Lower lobe of right lung (tissue), 2 donors: Measurements from ENCODE around the gene RFX1. TPM values are rescaled to one million over a fixed set of nuclear protein-coding genes. Genes with fewer than 3 reads are reported as not detected.
A peak's percentile ranks its signal among the peaks of the same experiment; 100 is the strongest.

Source experiments
- ATAC-seq, 2 donors: fragments of 200-7000 bp; cut with Tn5 transposase; one replicate each; pipeline ENCODE4 v1.9.1; 2020 to 2022; ENCODE audit warnings: mild to moderate bottlenecking in 2 of 2, moderate library complexity in 2 of 2
- DNase-seq: peaks from one replicate; pipeline ENCODE4 v3.0.0-alpha.2; 2020
- H3K27ac ChIP-seq: fragments of 200-600 bp; one replicate; pipeline ENCODE4 v1.8.0; 2022
- H3K27me3 ChIP-seq: fragments of 200-600 bp; one replicate; pipeline ENCODE4 v1.8.0; 2022; ENCODE audit warnings: low read depth
- H3K36me3 ChIP-seq: fragments of 200-600 bp; one replicate; pipeline ENCODE4 v1.8.0; 2022; ENCODE audit warnings: mild to moderate bottlenecking
- H3K4me1 ChIP-seq: fragments of 200-600 bp; one replicate; pipeline ENCODE4 v1.8.0; 2022
- H3K4me3 ChIP-seq: fragments of 200-600 bp; one replicate; pipeline ENCODE4 v1.8.0; 2022; ENCODE audit warnings: mild to moderate bottlenecking
- H3K9me3 ChIP-seq: fragments of 200-600 bp; one replicate; pipeline ENCODE4 v1.8.0; 2022
- intact Hi-C: fragments of 100-400 bp; cut with DNase I; formaldehyde crosslinking; loops from one replicate; pipeline ENCODE4 v1.11.0; 2022
- total RNA-seq: library from RNA; stranded (reverse); fragmentation: NEBNext Ultra II Directional; extraction: Animal tissue kit (Norgen Biotek cat#: 25700); gene quantifications from one replicate; pipeline ENCODE4 v1.2.1, GENCODE V29; 2021
- TF ChIP-seq, protein P1 (sequence below): fragments of 200-600 bp; IDR thresholded peaks from one replicate; pipeline ENCODE4 v1.8.0; 2022; ENCODE audit warnings: antibody characterized with exemption, mild to moderate bottlenecking
- donor health status: DM: no; HTN: yes; CAD: no; lungs with severe emphysema.

The RFX1 gene
- total RNA-seq, 1 donor from 2014 or later: 17.8 TPM

DNA sequence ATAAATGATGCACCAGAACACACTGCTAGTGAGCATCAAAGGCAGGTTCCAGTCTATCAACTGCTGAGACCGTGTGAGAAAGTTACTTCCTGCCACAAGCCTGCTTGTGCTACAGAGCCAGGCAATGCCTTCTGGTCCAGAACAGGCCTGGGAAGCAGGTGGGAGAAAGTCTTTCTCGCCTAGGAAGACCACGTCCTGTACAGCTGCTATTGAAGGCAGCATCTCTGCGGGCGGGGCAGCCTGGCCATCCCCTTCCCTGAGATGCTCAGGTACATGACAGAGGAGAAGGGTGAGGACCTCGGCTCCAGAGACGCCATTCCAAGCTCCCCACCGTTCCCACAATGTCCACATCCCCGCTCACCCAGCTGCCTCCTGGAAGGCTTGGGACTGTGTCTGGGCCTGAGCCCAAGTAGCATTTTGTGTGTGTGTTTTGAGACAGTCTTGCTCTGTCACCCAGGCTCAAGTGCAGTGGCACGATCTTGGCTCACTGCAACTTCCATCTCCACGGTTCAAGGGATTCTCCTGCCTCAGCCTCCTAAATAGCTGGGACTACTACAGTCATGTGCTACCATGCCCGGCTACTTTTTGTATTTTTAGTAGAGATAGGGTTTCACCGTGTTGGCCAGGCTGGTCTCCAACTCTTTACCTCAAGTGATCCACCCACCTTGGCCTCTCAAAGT, 3.4 kb downstream of the RFX1 start:
- ATAC-seq: no peak
- H3K4me1 ChIP-seq: peaks cover 32% of the 10 kb centered on the region
- DNase-seq: peak; percentile 43
- H3K36me3 ChIP-seq: peaks cover 2% of the 10 kb centered on the region
- peaks cover 8% of the 10 kb centered on the region for H3K9me3 ChIP-seq
- H3K27ac ChIP-seq: peak overlapping the region; percentile 70
- H3K4me3 ChIP-seq: no peak overlapping the region
- intact Hi-C loops: no loop called here
- H3K27me3 ChIP-seq: no peaks in the 10 kb centered on the region
- TF ChIP-seq, protein P1, sequence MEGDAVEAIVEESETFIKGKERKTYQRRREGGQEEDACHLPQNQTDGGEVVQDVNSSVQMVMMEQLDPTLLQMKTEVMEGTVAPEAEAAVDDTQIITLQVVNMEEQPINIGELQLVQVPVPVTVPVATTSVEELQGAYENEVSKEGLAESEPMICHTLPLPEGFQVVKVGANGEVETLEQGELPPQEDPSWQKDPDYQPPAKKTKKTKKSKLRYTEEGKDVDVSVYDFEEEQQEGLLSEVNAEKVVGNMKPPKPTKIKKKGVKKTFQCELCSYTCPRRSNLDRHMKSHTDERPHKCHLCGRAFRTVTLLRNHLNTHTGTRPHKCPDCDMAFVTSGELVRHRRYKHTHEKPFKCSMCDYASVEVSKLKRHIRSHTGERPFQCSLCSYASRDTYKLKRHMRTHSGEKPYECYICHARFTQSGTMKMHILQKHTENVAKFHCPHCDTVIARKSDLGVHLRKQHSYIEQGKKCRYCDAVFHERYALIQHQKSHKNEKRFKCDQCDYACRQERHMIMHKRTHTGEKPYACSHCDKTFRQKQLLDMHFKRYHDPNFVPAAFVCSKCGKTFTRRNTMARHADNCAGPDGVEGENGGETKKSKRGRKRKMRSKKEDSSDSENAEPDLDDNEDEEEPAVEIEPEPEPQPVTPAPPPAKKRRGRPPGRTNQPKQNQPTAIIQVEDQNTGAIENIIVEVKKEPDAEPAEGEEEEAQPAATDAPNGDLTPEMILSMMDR: no peak

DNA sequence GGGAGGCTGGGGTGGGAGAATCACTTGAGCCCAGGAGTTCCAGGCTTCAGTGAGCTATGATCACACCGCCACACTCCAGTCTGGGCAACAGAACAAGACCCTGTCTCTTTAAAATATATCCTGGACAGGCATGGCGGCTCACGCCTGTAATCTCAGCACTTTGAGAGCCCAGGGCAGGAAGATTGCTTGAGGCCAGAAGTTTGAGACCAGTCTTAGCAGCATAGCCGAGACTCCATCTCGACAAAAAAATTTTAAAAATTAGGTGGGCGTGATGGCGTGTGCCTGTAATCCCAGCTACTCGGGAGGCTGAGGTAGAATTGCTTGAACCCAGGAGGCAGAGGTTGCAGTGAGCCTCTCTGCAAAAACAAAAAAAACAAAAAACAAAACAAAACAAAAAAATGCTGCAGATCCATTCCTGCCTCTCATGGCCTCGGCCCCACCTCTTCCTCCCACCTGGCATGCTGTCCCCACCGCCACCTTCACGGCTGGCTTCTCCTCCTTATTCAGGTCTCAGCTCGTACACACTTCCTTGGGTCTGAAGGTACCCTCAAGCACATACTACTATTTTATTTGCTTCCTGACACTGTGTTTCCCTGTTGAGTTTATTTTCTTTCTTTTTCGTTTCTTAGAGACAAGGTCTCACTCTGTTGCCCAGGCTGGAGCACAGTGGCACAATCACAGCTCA, 5.3 kb downstream of the RFX1 start:
- ATAC-seq (no peak), DNase-seq (peak; percentile 31)
- Histone ChIP-seq H3K4me1 (peaks cover 32% of the 10 kb centered on the region), H3K27ac (no peak overlapping the region), H3K36me3 (peaks cover 10% of the 10 kb centered on the region), H3K9me3 (peaks cover 8% of the 10 kb centered on the region), H3K27me3 (no peaks in the 10 kb centered on the region), H3K4me3 (no peak overlapping the region)
- TF ChIP-seq, protein P1: no peak
- intact Hi-C loops: no loop called here

DNA sequence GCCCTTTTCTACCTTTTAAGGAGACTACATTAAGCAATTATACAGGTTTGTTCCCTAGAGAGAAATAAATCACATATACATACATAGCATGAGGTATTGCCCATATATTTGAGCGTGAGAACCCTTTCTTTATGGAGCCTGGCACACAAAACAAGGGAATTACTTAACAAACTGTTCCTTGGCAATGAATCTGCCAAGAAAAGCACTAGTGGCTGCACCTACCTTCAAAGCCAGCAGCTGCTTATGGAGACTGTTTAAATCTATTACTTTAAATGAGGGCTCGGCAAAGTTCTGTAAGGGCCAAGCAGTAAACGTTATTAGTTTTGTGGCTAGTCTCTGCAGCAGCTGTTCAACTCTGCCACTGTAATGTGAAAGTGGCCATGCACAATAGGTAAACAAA, 7.0 kb downstream of the RFX1 start:
- peaks cover 8% of the 10 kb centered on the region for H3K9me3 ChIP-seq
- ATAC-seq: no peak
- H3K27ac ChIP-seq: no peak overlapping the region
- peaks cover 18% of the 10 kb centered on the region for H3K4me1 ChIP-seq
- no peaks in the 10 kb centered on the region for H3K27me3 ChIP-seq
- intact Hi-C loops: no loop called here
- H3K36me3 ChIP-seq: peaks cover 18% of the 10 kb centered on the region
- TF ChIP-seq, protein P1: no peak
- no peak for DNase-seq
- H3K4me3 ChIP-seq: no peak overlapping the region

DNA sequence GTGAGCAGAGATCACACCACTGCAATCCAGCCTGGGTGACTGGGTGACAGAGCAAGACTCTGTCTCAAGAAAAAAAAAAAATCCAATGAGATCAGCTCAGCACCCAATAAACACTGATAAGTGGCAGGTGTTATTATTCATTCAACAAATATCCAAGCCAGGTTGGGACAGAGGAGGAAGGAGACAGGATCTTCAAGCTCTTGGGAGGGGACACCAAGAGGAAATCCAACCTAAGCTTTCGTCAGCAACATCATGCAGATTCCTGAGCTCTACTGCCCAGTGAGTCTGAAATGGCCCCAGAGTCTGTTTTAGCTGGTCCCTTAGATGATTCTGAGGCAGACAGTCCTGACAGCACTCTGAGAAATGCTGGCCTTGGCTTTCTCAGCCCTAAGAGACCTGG, 7.7 kb downstream of the RFX1 start:
- intact Hi-C loops: no loop called here

DNA sequence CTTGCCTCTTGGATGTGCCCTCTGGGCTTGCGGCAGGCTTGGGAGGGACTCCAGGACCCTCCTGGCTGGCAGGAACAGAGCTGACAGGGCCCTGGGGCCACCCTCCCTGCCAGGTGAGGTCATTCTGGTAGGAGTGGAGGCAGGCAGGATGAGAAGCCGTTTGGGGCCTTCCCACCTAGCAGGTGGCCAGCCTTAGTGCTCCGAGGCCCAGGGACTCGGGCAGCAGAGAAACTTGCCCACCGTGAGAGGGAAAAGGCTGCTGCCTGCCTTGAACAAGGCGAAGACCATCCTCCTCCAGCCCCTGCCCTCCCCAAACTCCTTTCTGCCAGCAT, 8.5 kb downstream of the RFX1 start:
- Histone ChIP-seq H3K27ac (no peak overlapping the region), H3K36me3 (peaks cover 26% of the 10 kb centered on the region), H3K4me1 (peaks cover 4% of the 10 kb centered on the region), H3K27me3 (no peaks in the 10 kb centered on the region), H3K9me3 (peaks cover 8% of the 10 kb centered on the region), H3K4me3 (no peak overlapping the region)
- no peak for ATAC-seq
- DNase-seq: peak; percentile 25
- intact Hi-C loops: no loop called here
- TF ChIP-seq, protein P1: no peak

More for the DNA sequence above, 7.7 kb downstream of the RFX1 start:
- no peak for ATAC-seq
- Histone ChIP-seq H3K9me3 (peaks cover 8% of the 10 kb centered on the region), H3K4me1 (peaks cover 12% of the 10 kb centered on the region), H3K27me3 (no peaks in the 10 kb centered on the region), H3K4me3 (no peak overlapping the region), H3K27ac (no peak overlapping the region), H3K36me3 (peaks cover 18% of the 10 kb centered on the region)
- DNase-seq: no peak
- TF ChIP-seq, protein P1: no peak
